D721Med (cell line): ENCODE results near the gene PAGE2B.
"Not testable (repeated sequence)": the region's sequence is repeated elsewhere in the genome, so short reads cannot be mapped to it uniquely, and the experiment has no call there.

Experiments
- DNase-seq: peaks from one replicate; pipeline ENCODE4 v3.0.0; 2011; ENCODE audit warnings: low spot score; ENCODE audit not compliant: insufficient read length
- FAIRE-seq: peaks from 2 replicates; lab custom pipeline; 2011; peaks lifted over from hg19 to GRCh38; lab: Jason Lieb, UNC
- CTCF ChIP-seq: IDR thresholded peaks from 2 replicates; pipeline ENCODE4 v1.5.1; 2012; ENCODE audit warnings: mild to moderate bottlenecking, control low read depth; ENCODE audit not compliant: insufficient read depth; ENCODE audit errors: missing control alignments

PAGE2B gene

DNA sequence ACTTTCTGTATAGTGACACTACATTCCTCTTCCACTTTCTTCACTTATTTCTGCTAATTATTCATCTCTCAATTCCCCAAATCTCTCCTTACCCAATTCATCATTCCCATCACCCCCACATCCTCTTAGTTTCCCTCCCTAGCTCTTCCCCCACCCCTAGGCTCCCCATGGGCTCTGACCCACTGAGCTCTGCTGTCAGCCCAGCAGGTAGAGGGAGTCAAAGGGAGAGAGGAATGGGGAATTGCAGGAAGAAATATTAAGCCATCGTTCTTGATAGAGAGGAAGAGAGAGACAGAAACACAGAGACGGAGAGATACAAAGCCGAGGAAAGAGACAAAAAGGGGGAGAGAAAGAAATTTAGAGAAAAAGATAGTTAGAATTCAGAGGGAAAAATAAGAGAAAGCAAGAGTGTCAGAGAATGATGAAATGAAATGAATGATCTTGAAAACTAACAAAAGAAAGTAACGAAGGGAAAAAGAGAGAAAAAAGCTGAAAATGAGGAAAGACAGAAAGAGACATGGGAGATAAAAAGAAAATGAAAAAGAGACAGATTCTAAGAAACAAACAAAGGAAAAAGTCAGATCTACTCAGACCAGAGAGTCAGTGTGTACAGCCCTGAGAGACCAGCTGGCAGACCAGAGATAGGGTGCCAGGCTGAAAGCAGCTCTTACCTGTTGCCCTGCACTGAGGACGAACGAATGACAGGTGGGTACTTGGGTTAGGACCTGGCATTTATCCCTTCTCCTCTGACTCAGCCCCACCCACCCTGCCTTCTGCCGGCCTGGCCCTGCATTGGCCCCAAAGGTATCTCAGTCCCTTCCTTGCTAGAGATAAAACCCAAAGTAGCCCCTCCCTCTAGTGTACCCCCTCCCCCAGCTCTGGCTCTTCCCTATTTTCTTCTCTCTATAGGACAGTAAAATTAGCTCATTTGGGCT, 44.3 kb upstream of the PAGE2B start, which contains the start of gene ALAS2:
TSS of gene ALAS2 (minus strand) at position 707 of the 935 bp plus-strand sequence. CDS start 4,977 bp downstream, outside the sequence.
- DNase-seq (no peak), FAIRE-seq (no peak)
- no peak for TF ChIP-seq CTCF

GRCh38 chrX:55033429-55033828, 41.4 kb upstream of the PAGE2B start:
- DNase-seq (no peak), FAIRE-seq (no peak)
- no peak for TF ChIP-seq CTCF

GRCh38 chrX:55039471-55039870, 35.4 kb upstream of the PAGE2B start:
- no peak for TF ChIP-seq CTCF
- no peak for FAIRE-seq
- no peak for DNase-seq

- no peak for DNase-seq
- FAIRE-seq, result no peak
- TF ChIP-seq CTCF, result no peak
These were observed 33.3 kb upstream of the PAGE2B start for GRCh38 chrX:55041514-55041913.

DNA sequence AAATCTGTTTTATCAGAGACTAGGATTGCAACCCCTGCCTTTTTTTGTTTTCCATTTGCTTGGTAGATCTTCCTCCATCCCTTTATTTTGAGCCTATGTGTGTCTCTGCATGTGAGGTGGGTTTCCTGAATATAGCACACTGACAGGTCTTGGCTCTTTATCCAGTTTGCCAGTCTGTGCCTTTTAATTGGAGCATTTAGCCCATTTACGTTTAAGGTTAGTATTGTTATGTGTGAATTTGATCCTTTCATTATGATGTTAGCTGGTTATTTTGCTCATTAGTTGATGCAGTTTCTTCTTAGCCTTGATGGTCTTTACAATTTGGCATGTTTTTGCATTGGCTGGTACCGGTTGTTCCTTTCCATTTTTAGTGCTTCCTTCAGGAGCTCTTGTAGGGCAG, 24.2 kb upstream of the PAGE2B start:
- FAIRE-seq, DNase-seq: not testable (repeated sequence)

- FAIRE-seq (no peak), DNase-seq (no peak)
- TF ChIP-seq CTCF, result no peak
These were observed 17.8 kb upstream of the PAGE2B start for GRCh38 chrX:55056820-55057674.

GRCh38 chrX:55057675-55058249, 17.1 kb upstream of the PAGE2B start:
- peak; percentile 68 for TF ChIP-seq CTCF
- DNase-seq (no peak), FAIRE-seq (no peak)

GRCh38 chrX:55067180-55067579, 7.7 kb upstream of the PAGE2B start:
- not testable (repeated sequence) for DNase-seq, FAIRE-seq
